Glutamatergic neuron (in vitro differentiated cells): ENCODE results near the gene ANGEL1. TPM values are rescaled to one million over a fixed set of nuclear protein-coding genes. Genes with fewer than 3 reads are reported as not detected.

ENCODE experiments used
- DNase-seq: peaks from one replicate; pipeline ENCODE4 v3.0.0; 2022
- H3K27ac Mint-ChIP-seq: one replicate; pipeline ENCODE4 v1.8.0; 2020; ENCODE audit warnings: mild to moderate bottlenecking, mixed read lengths, inconsistent platforms; ENCODE audit not compliant: unreplicated experiment
- H3K27me3 Mint-ChIP-seq: one replicate; pipeline ENCODE4 v1.8.0; 2020; ENCODE audit warnings: mild to moderate bottlenecking, moderate library complexity, mixed read lengths, inconsistent platforms; ENCODE audit not compliant: unreplicated experiment
- H3K36me3 Mint-ChIP-seq: one replicate; pipeline ENCODE4 v1.8.0; 2020; ENCODE audit warnings: mild to moderate bottlenecking, mixed read lengths, inconsistent platforms; ENCODE audit not compliant: unreplicated experiment
- H3K4me1 Mint-ChIP-seq: one replicate; pipeline ENCODE4 v1.8.0; 2020; ENCODE audit warnings: mild to moderate bottlenecking, low read depth, mixed read lengths, inconsistent platforms; ENCODE audit not compliant: unreplicated experiment
- H3K4me3 Mint-ChIP-seq: one replicate; pipeline ENCODE4 v1.8.0; 2020; ENCODE audit warnings: mild to moderate bottlenecking, mixed read lengths, inconsistent platforms; ENCODE audit not compliant: unreplicated experiment
- H3K9me3 Mint-ChIP-seq: one replicate; pipeline ENCODE4 v1.8.0; 2020; ENCODE audit warnings: mild to moderate bottlenecking, moderate library complexity, mixed read lengths, inconsistent platforms; ENCODE audit not compliant: unreplicated experiment
- total RNA-seq: library from RNA; stranded (reverse); fragmentation: NEBNext Ultra II Directional; extraction: Animal tissue kit (Norgen Biotek cat#: 25700); gene quantifications from one replicate; pipeline ENCODE4 v1.2.1, GENCODE V29; 2021; ENCODE audit not compliant: unreplicated experiment
- TF ChIP-seq, protein P1 (sequence below): fragments of 200-600 bp; sonication (generic); IDR thresholded peaks from one replicate; pipeline ENCODE4 v1.5.0; 2021; ENCODE audit not compliant: partially characterized antibody, unreplicated experiment

The ANGEL1 gene
- total RNA-seq, 1 donor from 2014 or later, result 13.6 TPM

GRCh38 chr14:76742185-76742584, 70.5 kb downstream of the ANGEL1 start:
- peaks cover 20% of the 10 kb centered on the region for H3K36me3 Mint-ChIP-seq
- H3K9me3 Mint-ChIP-seq, result peaks cover 4% of the 10 kb centered on the region
- no peak overlapping the region for H3K4me3 Mint-ChIP-seq
- TF ChIP-seq, protein P1, sequence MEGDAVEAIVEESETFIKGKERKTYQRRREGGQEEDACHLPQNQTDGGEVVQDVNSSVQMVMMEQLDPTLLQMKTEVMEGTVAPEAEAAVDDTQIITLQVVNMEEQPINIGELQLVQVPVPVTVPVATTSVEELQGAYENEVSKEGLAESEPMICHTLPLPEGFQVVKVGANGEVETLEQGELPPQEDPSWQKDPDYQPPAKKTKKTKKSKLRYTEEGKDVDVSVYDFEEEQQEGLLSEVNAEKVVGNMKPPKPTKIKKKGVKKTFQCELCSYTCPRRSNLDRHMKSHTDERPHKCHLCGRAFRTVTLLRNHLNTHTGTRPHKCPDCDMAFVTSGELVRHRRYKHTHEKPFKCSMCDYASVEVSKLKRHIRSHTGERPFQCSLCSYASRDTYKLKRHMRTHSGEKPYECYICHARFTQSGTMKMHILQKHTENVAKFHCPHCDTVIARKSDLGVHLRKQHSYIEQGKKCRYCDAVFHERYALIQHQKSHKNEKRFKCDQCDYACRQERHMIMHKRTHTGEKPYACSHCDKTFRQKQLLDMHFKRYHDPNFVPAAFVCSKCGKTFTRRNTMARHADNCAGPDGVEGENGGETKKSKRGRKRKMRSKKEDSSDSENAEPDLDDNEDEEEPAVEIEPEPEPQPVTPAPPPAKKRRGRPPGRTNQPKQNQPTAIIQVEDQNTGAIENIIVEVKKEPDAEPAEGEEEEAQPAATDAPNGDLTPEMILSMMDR, result no peak
- H3K27me3 Mint-ChIP-seq, result no peaks in the 10 kb centered on the region
- no peaks in the 10 kb centered on the region for H3K4me1 Mint-ChIP-seq
- DNase-seq, result no peak
- no peak overlapping the region for H3K27ac Mint-ChIP-seq

DNA sequence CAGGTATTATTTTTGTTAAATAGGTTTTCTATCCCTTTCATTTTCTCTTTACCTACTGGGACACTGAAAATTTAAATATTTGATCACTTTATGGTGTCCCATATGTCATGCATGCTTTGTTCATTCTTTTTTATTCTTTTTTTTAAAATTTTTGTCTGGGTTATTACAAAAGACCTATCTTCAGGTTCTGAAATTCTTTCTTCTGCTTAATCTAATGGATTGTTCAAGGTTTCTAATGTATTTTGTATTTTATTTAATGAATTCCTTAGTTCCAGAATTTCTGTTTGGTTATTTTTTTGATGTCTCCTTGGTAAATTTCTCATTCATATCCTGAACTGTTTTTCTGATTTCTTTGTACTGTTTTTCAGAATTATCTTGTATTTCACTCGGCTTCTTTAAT, 71.6 kb downstream of the ANGEL1 start:
- H3K27ac Mint-ChIP-seq, result no peak overlapping the region
- TF ChIP-seq, protein P1, result no peak
- peaks cover 8% of the 10 kb centered on the region for H3K9me3 Mint-ChIP-seq
- no peak overlapping the region for H3K4me3 Mint-ChIP-seq
- DNase-seq, result no peak
- no peaks in the 10 kb centered on the region for H3K27me3 Mint-ChIP-seq
- H3K4me1 Mint-ChIP-seq, result no peaks in the 10 kb centered on the region
- peaks cover 30% of the 10 kb centered on the region for H3K36me3 Mint-ChIP-seq

Other genes starting within 250 kb of the ANGEL1 start
- gene VASH1, start 51.4 kb downstream of the ANGEL1 start, total RNA-seq, result 149 TPM
- not detected for gene LRRC74A, start 13.5 kb upstream of the ANGEL1 start, total RNA-seq
- gene IRF2BPL, start 215.8 kb upstream of the ANGEL1 start, total RNA-seq, result 23.3 TPM